Smooth muscle cell (in vitro differentiated cells): ENCODE measurements around the gene MEIKIN. TPM values are rescaled to one million over a fixed set of nuclear protein-coding genes. Genes with fewer than 3 reads are reported as not detected.

Experiments used
- DNase-seq: peaks from one replicate; lab custom pipeline; 2025; ENCODE audit not compliant: unreplicated experiment; lab: John Stamatoyannopoulos, UW
- H2AFZ ChIP-seq: fragments of 200-600 bp; sonication (generic); 2 replicates; pipeline ENCODE4 v1.6.0; 2016; ENCODE audit warnings: antibody characterized with exemption, low read depth, mild to moderate bottlenecking
- H3F3A ChIP-seq: fragments of 200-600 bp; sonication (generic); 2 replicates; pipeline ENCODE4 v1.6.0; 2017; ENCODE audit warnings: antibody characterized with exemption, low read depth
- H3K27ac ChIP-seq: fragments of 200-600 bp; sonication (generic); 2 replicates; pipeline ENCODE4 v1.5.1; 2016; ENCODE audit warnings: low read depth, mild to moderate bottlenecking
- H3K27me3 ChIP-seq: fragments of 200-600 bp; sonication (generic); 2 replicates; pipeline ENCODE4 v1.6.1; 2016; ENCODE audit warnings: low read depth, mild to moderate bottlenecking
- H3K36me3 ChIP-seq: fragments of 200-600 bp; sonication (generic); 2 replicates; pipeline ENCODE4 v1.5.1; 2016; ENCODE audit warnings: low read depth
- H3K4me1 ChIP-seq: fragments of 200-600 bp; sonication (generic); 2 replicates; pipeline ENCODE4 v1.5.1; 2016; ENCODE audit warnings: low read depth
- H3K4me2 ChIP-seq: fragments of 200-600 bp; sonication (generic); 2 replicates; pipeline ENCODE4 v1.6.0; 2016; ENCODE audit warnings: mild to moderate bottlenecking
- H3K4me3 ChIP-seq: fragments of 200-600 bp; sonication (generic); 2 replicates; pipeline ENCODE4 v1.5.1; 2016; ENCODE audit warnings: mild to moderate bottlenecking
- H3K79me2 ChIP-seq: fragments of 200-600 bp; sonication (generic); 2 replicates; pipeline ENCODE4 v1.6.0; 2016; ENCODE audit warnings: low read depth, mild to moderate bottlenecking
- H3K9ac ChIP-seq: fragments of 200-600 bp; sonication (generic); 2 replicates; pipeline ENCODE4 v1.6.0; 2016; ENCODE audit warnings: low read depth
- H3K9me3 ChIP-seq: fragments of 200-600 bp; sonication (generic); replicated peaks from 2 replicates; pipeline ENCODE4 v1.5.1; 2016; ENCODE audit warnings: low read depth
- H4K20me1 ChIP-seq: fragments of 200-600 bp; sonication (generic); 2 replicates; pipeline ENCODE4 v1.6.0; 2016; ENCODE audit warnings: low read depth
- CTCF ChIP-seq: fragments of 200-600 bp; sonication (generic); IDR thresholded peaks from 2 replicates; pipeline ENCODE4 v1.5.1; 2017; ENCODE audit warnings: borderline replicate concordance, mild to moderate bottlenecking, antibody characterized with exemption; ENCODE audit not compliant: insufficient read depth, poor library complexity, severe bottlenecking
- WGBS: methylation state at CpG from one replicate; pipeline ENCODE4 v1.1.7; 2016; ENCODE audit warnings: low lambda C conversion rate; 5-methylcytosine and 5-hydroxymethylcytosine counted together
- polyA plus RNA-seq: library from polyadenylated mRNA; unstranded; fragments of >200 nt; fragmentation: Nextera tagmentation; extraction: Ambion mirVana; gene quantifications from 2 replicates; pipeline ENCODE4 v1.2.1, GENCODE V29; 2016
- total RNA-seq: library from RNA; depleted of rRNA; stranded (reverse); fragments of >200 nt; gene quantifications from 2 replicates; pipeline ENCODE4 v1.2.3, GENCODE V29; 2014

Gene MEIKIN
- total and polyA plus RNA-seq, 2 experiments from 2014 or later, result not detected

GRCh38 chr5:131773805-131774204, 171.7 kb downstream of the MEIKIN start:
- no peak for DNase-seq
- Histone ChIP-seq H2AFZ (no peak overlapping the region), H3K79me2 (peaks cover 92% of the 10 kb centered on the region), H3K4me1 (no peaks in the 10 kb centered on the region), H3K4me3 (no peak overlapping the region), H3K27ac (no peak overlapping the region), H4K20me1 (peaks cover 92% of the 10 kb centered on the region), H3F3A (no peaks in the 10 kb centered on the region), H3K36me3 (no peaks in the 10 kb centered on the region), H3K9me3 (no peaks in the 10 kb centered on the region), H3K9ac (no peak overlapping the region), H3K27me3 (no peaks in the 10 kb centered on the region), H3K4me2 (no peak overlapping the region)
- 100% methylated on average over 2 of the region's 2 CpGs for WGBS
- TF ChIP-seq CTCF, result no peak

GRCh38 chr5:131771692-131772091, 173.8 kb downstream of the MEIKIN start:
- Histone ChIP-seq H3K4me2 (no peak overlapping the region), H3F3A (no peaks in the 10 kb centered on the region), H2AFZ (no peak overlapping the region), H3K36me3 (no peaks in the 10 kb centered on the region), H3K79me2 (peaks cover 97% of the 10 kb centered on the region), H3K4me3 (no peak overlapping the region), H3K27me3 (no peaks in the 10 kb centered on the region), H3K9ac (no peak overlapping the region), H4K20me1 (peaks cover 95% of the 10 kb centered on the region), H3K27ac (no peak overlapping the region), H3K9me3 (no peaks in the 10 kb centered on the region), H3K4me1 (no peaks in the 10 kb centered on the region)
- WGBS, result 97% methylated on average over 4 of the region's 4 CpGs
- no peak for TF ChIP-seq CTCF
- DNase-seq, result no peak

GRCh38 chr5:131769961-131770360, 175.5 kb downstream of the MEIKIN start:
- Histone ChIP-seq H3K4me1 (no peaks in the 10 kb centered on the region), H2AFZ (no peak overlapping the region), H3K9me3 (no peaks in the 10 kb centered on the region), H3K36me3 (no peaks in the 10 kb centered on the region), H3K4me2 (no peak overlapping the region), H3K4me3 (no peak overlapping the region), H3K9ac (no peak overlapping the region), H3K79me2 (peaks cover 98% of the 10 kb centered on the region), H4K20me1 (peaks cover 96% of the 10 kb centered on the region), H3K27ac (no peak overlapping the region), H3K27me3 (no peaks in the 10 kb centered on the region), H3F3A (no peaks in the 10 kb centered on the region)
- DNase-seq, result no peak
- no peak for TF ChIP-seq CTCF
- 92% methylated on average over 1 of the region's 1 CpG for WGBS

- H3K36me3 ChIP-seq, result no peaks in the 10 kb centered on the region
- H3K4me2 ChIP-seq, result no peak overlapping the region
- no peaks in the 10 kb centered on the region for H3K9me3 ChIP-seq
- WGBS, result 97% methylated on average over 1 of the region's 1 CpG
- H3K4me3 ChIP-seq, result no peak overlapping the region
- no peak for DNase-seq
- H3F3A ChIP-seq, result no peaks in the 10 kb centered on the region
- no peaks in the 10 kb centered on the region for H3K4me1 ChIP-seq
- TF ChIP-seq CTCF, result no peak
- H3K27ac ChIP-seq, result no peak overlapping the region
- H3K79me2 ChIP-seq, result peaks cover 98% of the 10 kb centered on the region
- H3K9ac ChIP-seq, result no peak overlapping the region
- H4K20me1 ChIP-seq, result peaks cover 96% of the 10 kb centered on the region
- H2AFZ ChIP-seq, result no peak overlapping the region
- no peaks in the 10 kb centered on the region for H3K27me3 ChIP-seq
These were observed 176.1 kb downstream of the MEIKIN start for GRCh38 chr5:131769336-131769735.
